ENCODE data around the gene RASGEF1C.
A peak's percentile ranks its signal among the peaks of the same experiment; 100 is the strongest.

RASGEF1C gene

DNA sequence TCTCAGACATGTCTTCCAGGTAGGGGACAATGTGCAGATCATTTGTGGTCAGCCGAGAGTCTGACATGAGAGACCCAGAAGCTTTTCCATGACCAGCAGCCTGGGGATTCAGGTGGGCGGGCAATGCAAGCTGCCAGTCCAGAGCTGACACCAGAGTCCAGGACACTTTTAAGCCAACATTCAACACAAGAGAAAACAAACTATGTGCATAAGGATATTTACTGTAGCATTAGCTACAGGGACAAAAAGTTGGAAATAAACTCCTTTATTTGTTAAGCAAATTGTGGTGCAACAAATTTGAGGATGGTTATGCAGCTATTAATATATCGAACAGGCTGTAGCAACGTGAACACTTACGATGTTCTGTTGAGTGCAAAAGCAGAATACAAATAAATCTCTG, 127.5 kb downstream of the RASGEF1C start:
- DNase-seq (ENCODE audit: low spot score) = no peak

DNA sequence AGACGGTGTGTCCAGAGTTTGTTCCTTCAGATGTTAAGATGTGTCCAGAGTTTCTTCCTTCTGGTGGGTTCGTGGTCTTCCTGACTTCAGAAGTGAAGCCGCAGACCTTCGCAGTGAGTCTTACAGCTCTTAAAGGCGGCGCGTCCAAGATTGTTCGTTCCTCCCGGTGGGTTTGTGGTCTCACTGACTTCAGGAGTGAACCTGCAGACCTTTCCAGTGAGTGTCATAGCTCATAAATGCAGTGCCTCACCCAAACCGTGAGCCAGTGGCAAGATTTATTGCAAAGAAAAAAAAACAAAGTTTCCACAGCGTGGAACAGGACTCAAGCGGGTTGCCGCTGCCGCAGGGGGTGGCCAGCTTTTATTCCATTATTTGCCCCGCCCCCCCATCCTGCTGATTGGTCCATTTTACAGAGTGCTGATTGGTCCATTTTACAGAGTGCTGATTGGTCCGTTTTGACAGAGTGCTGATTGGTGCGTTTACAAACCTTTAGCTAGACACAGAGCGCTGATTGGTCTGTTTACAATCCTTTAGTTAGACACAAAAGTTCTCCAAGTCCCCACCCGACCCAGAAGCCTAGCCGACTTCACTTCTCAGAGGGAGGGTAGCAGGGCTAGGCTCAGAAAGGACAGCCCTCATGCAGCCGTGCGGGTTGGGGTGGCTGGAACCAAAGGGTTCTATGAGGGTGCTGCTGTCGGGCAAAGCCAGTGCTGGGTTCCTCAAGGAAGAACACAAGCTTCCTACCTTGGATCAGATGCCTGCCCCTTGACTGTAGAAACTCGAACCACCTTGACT, 128.3 kb downstream of the RASGEF1C start:
- no peak for DNase-seq (ENCODE audit: low spot score)

DNA sequence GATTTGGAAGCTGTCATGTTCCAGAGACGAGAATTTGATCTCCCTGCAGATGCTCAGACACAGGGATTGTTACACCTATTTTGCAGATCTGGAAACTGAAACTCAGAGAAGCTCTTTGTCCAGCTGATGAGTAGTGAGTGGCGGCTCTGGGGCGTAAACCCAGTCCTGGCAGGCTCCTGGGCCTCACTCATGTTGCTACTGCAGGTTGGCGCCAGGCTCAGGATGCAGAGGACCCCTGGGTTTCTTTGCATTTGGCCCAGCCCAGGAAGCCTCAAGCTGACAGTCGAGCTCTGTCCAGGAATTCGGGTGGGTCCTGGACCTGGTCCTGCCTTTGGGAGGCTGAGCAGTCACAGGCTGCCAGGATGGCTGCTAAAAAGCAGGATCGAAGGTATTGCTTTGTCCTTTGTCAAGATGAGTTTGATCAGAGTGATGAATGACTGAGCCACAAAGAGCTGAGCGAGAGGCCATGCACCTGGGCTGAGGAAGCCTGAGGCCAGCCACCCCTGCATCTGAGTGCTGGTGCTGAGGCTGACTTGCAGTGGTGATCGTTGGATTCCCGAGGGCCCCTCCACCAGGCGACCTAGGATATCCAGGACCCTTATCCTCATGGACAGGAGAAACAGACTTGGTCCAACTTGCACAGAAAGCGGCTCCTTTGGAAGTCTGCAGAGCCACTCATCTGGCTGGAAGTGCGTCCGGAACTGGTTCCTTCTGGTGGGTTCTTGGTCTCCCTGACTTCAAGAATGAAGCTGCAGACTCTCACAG, 129.1 kb downstream of the RASGEF1C start:
- no peak for DNase-seq (ENCODE audit: low spot score)

DNA sequence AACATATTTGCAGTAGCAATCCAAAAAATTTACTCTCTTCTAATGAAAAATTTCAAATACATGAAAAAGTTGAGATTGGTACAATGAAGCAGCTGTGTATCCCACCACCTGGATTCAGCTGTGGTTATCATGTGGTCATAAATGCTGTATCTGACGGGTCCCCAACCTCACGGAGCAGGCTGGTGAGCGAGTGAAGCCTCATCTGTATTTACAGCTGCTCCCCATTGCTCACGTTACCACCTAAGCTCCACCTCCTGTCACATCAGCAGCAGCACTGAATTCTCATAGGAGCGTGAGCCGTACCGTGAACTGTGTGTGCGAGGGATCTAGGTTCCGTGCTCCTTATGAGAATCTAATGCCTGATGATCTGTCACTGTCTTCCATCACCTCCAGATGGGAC, 130.7 kb downstream of the RASGEF1C start:
- no peak for DNase-seq (ENCODE audit: low spot score)

DNA sequence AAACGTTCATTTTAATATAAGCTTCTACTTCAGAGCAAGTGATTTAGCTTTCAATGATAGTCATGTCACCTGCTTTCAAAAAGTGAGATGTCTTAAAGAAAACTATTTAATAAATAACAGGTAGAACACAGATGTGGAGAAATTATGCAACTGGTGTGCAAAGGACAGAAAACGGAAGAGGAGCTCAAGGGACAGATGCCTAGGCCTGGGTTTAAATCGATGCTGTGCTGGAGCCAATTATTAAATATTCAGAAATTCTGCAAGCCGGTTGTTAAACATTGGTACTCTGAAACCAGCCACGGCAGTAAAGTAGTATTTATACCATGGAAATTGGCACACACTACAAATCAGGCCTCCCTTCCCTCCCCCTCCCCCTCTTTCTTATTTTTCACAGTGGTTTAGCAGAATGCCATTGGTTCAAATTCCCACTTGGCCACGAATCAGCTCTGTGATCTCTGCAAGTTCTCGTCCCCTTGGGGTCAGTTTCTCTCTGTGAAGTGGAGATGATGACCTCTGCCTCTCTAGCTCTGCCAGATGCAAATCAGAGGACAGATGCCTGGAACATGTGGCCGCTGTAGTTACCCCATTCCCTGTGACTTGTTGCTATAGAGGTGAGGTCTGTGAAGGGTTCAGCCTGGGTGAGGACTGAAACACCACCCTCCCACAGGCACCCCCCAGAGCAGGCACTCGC, 131.3 kb downstream of the RASGEF1C start:
- DNase-seq (ENCODE audit: low spot score) = no peak

DNA sequence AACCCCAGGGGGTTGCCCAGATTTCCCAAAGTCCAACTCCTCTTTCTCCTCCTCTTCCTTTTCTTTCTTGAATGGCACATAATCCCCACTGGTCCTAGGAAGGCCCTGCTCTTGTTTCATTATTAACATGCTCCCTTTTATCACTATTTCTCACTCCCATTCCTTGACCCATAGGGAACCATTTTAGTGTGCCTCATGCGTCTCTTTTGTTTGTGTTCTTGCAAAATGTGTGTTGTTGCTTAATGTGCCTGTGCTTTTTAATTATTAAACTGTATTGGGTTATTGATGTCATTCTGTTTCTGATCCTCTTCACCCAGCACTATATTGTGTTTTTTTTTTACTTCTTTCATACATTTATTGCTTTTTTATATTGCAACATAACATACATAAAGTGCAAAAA, 133.3 kb downstream of the RASGEF1C start:
- no peak for DNase-seq (ENCODE audit: low spot score)

DNA sequence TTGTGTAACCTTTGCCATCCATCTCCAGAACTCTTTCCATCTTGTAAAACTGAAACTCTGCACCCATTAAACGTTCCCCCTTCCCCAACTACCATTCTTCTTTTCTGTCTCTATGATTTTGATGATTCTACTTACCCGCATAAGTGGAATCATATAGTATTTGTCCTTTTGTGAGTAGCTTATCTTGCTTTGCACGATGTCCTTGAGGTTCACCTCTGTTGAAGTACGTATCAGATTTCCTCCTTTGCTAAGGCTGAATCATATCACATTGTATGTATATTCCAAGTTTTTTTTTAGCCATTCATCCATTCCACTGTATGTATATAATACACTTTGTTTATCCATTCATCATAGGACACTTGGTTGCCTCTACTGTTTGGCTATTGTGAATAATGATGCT, 134.5 kb downstream of the RASGEF1C start:
- DNase-seq (ENCODE audit: low spot score) = no peak

DNA sequence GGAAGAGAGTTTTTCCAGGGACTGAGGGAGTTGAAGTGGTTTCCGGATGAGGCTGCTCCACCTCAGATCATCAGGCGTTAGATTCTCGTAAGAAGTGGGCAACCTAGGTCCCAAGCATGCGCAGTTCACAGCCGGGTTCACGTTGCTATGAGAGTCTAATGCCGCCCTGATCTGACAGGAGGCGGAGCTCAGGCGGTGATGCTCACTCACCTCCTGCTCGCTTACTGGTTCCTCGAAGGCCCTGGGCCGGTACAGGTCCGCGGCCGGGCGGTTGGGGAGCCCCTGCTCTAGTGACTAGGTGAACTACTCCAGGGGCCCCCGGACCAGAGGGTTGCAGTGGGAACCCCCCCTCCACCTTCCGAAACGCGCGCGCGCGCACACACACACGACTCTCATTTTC, 136.5 kb downstream of the RASGEF1C start:
- DNase-seq (ENCODE audit: low spot score) = no peak

DNA sequence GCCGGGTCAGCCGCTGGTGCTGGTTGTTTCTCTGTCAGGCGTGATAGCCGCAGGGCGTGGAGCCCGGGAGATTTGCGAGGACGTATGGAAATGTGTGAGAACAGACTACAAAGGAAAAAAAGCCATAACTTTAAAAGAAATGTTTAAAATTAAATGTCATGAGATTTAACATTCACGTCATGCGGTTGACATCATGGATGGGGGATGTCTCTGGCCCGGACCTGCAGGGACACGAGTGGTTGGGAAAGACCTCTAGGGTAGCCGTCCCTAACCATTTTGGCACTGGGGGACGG, 136.8 kb downstream of the RASGEF1C start:
- no peak for DNase-seq (ENCODE audit: low spot score)

DNA sequence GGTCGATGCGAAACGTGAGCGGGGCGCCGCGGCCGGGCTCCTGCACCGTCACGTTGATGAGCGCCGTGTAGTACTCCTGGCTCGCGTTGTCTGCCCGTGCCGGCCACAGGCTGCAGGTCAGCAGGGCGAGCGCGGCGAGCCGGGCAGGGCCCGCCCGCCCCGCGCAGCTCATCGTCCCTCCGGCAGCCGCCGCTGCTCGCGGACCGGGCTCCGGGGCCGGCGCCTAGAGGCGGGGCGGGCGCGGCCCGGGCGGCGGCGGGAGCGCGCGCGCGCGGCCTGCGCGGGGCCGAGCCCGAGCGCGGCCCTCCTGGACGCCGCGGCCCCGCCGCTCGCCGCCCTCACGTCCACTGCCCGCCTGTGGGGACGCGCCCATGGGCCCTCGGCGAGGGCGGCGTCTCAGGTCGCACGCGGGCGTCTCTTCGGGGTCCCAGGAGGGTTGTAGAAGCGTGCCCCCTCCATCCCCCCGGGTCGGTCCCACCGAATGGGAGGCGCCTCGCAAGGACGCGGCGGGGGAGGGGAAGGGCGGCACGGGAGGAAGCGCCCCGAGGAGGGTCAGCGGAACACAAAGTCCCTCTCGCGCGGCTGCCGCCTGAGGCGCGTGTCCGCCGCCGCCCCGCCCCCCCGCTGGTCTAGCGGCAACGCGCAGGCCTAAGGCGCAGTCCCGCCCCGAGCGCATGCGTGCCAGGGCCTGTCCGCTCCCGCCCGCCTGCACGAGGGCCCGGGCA, 137.3 kb downstream of the RASGEF1C start, which contains the start of gene RNF130:
Gene RNF130 (minus strand): TSS at position 229 of the 725 bp plus-strand sequence. CDS start 57 bp downstream, at position 172.
- peak; percentile 86 for DNase-seq (ENCODE audit: low spot score)

DNA sequence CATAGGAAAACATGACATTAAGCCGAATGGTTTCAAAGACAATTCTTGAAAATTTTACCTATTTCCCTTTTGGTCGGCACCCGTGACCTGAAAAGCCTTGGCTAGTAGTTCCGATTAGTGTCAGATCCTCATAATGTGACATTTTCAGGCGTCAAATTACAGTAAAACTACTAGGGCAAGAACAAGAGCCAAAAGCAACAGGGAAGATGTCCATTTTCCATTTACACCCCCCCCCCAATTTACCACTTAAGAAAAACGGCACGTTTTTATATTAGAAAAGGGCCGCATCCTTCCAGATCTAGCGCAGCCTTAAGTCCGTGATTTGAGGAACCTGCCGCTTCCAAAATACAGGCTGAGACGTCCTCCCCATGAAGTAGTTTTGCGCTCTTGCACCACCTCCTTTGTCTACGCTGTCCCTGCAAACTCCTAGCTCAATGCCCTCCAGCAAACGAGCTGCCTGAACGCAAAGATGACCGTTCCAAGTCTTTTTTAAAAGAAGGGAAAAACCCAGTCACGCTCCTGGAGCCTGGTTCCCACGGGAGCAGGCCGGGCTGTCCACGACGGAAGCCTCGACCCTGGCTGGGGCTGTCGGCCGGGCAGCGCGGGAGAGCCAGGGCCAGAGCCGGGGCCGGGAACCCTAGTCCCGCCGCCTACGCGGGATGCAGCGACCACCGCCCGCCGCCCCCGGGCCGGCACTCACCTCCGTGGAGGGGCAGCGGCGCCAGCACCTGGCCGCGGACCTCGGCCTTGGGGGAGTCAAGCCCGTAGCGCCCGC, 138.1 kb downstream of the RASGEF1C start:
- peak; percentile 72 for DNase-seq (ENCODE audit: low spot score)

DNA sequence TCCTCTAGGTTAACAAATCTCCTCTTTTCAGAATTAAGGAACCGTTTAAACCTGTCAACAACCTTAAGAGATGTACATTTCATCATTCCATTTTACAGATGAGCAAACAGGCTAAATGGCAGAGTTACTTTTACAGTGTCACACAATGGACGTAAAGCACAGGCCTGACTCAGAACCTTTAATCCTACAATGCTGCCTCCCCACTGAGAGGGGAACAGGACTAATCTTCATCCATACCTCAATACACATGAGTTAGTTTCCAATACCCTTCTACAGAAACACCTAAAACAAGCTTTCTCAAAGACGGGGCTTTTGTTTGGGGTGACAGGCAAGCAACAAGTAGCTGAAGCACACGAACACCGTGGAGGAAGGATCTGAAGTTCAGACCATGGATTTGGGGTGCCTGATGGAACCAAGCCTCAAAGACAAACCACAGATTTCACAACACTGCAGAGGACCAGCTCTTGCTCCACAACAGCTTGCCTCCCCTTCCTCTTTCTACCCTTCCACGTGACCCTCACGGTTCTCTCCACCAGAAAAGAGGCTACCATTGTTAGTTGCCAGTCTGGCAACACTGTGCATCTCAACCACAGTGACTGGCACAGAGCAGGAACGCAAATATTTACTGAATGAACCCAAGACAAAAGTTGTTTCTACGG, 139.3 kb downstream of the RASGEF1C start:
- peak; percentile 98 for DNase-seq (ENCODE audit: low spot score)

DNA sequence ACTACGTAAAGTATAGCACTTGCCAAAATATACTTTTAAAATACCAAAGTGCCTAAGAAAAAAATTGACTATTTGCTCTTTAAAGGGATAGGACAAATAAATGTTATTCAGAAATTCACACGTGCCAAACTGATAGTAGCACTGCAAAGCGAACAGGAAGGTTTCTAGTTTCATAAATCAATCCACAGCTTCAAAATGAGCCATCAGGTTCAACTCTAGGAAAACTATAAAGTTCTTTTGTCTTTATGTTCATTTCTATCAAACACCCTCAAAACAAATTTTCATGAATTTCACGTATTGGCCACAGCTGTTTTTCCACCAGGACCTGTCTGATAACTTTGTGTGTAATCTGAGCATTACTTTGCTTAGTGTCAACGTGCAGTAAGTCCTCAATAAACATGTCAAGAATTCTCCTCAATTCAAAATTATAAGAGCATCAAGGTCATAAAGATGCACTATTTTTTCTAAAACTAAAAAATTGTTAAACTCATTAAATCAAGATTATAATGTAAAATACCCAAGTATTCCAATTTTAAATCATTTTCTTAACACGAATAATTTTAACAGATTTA, 140.4 kb downstream of the RASGEF1C start:
- peak; percentile 45 for DNase-seq (ENCODE audit: low spot score)

DNA sequence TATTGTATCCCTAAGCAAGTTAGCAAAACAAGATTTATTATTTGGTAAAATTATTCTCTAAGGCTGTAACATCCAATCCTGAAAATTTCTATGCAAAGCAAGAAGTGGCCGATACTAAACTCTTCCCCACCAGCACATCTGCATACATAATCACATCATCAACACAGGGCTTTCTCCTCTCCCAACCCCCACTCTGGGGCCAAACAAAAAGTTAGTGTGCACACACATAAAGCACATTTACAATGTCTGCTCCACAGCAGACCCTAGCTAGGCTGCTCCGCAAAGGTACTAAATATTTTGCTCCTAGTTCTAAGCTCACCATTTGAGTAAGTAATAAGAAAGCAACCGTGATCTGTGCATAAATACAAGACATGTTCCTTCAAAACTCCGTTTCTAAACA, 141.0 kb downstream of the RASGEF1C start:
- peak; percentile 95 for DNase-seq (ENCODE audit: low spot score)

DNA sequence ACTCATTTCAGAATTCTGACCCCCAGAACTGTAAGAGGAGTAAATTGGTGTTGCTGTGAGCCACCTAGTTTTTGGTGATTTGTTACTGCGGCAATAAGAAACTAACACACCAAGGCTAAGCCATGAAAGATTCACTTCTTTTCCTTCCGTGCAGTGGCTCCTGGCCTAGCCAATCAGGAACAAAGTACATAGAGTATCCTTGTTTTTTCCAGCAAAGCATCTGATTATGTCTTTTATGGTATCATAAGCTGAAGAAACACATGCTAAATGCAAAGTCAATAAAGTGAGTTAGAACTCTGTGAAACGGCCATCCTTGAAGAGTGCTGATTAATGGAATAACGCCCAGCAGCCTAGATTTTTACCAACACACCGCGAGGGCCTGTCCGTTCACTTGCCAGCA, 148.8 kb downstream of the RASGEF1C start:
- no peak for DNase-seq (ENCODE audit: low spot score)

DNA sequence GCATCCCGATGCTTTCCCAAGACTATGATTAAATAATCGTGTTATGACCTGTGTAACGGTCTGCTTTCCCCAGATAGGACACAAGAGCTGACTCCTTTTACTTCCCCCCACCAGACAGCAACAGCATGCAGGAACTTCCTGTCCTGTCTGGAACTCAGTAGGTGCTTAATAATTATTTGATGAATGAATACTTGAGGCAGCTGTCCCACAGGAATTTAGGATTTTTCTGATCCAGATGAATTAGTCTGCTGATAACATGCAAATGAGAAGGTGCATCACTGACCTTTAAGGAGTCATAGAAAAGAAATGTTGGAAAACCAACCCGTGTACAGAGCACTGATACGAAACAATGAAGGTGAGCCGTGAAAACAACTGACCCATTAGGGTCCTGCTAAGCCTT, 149.7 kb downstream of the RASGEF1C start:
- DNase-seq (ENCODE audit: low spot score) = no peak

DNA sequence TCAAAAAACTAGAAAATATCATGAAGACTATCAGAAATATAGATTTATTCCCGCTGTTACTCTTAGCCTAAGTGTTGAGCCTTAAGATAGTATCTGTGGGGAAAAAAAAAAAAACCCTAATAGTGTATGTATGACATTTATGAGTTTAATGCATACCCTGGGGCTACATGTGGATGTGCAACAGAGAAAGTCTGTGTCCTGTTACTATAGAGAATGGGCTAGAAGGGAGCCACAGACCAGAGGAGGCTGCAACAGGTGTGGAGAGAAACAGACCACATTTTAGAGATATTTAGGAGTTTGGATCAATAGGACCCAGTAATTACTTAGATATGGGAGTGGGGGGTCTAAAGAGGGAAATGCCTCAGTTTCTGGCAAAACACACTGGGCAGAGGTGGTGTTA, 152.9 kb downstream of the RASGEF1C start:
- DNase-seq (ENCODE audit: low spot score) = no peak

DNA sequence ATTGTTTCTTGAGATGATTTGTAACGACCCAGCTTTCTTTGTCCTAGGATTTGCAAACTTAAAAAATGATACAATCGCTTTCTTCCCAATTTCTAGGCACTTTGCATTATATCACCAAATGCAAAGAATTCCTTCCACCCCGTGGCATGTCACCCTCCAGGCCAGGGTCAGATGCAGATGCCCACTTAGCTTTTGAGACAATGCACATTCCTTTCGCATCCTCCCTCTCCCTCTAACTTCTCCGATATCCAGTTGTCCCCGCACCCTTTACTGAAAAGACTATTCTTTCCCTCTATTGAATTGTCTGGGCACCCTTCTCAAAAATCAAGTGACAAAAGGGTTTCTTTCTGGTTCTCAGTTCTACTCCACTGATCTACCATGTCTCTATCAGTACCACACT, 154.8 kb downstream of the RASGEF1C start:
- no peak for DNase-seq (ENCODE audit: low spot score)

DNA sequence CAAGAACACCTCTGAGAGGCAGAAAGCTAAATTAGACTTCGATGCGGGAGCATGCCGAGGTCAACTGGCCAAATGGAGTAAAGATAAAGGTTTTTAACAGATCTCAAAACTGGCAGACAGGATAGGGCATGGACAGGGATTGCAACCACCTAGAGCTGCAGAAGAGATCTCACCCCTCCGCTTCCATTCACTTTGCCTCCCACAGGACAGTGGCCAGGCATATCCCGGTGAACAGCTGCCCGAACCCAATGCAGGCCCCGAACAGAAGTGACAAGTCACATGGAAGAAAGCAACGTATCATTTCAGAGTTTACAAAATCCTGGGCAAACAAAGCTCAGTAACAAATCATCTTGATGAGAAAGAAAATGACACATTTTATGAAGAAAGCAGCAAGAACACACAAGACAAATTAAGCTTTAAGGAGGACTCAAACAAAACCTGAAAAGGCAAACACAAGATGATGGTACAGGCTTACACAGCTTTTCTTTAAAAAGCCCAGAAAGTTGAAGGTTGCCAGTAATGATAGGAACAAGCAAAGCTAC, 155.9 kb downstream of the RASGEF1C start:
- DNase-seq (ENCODE audit: low spot score) = no peak

DNA sequence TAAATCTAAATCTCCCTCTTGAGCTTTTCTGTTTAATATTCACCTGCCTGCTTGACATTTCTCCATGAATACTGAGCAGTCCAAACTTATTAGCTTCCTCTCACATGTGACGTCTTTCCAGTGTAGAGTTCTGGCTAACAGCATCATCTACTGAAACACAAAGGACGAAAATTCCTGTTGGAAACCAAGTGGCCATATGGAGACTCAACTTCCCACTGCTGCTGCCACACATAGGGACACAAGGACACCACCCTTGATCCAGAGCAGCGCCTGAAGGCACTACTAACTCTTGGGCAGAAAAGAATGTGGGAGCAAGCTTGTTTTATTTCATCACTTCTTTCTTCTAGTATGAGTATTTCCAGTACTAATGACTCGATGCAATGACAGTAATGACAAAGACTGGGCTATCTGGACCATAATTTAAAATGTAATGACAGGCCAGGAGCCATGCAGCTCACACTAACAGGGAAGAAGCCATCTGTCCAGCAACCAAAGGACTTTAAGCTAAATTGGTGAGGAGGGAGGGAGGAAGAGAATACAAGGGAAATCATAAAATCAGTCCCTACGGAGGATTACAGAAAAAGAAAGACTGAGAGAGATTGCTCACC, 156.7 kb downstream of the RASGEF1C start:
- no peak for DNase-seq (ENCODE audit: low spot score)

Measured in pons (tissue), 1 donor.